ENCODE measurements around the gene MRGPRG. TPM values are rescaled to one million over a fixed set of nuclear protein-coding genes. Genes with fewer than 3 reads are reported as not detected.

Gene MRGPRG
- polyA plus RNA-seq, 1 donor (not counting 4 experiments of a cell fraction or from before 2014, with no cell fraction given): not detected

- H2AFZ ChIP-seq (ENCODE audit: control insufficient read depth, low read length): no peak overlapping the region
- H3K4me1 ChIP-seq (ENCODE audit: control insufficient read depth, extremely low read depth, insufficient read depth, low read length): no peaks in the 10 kb centered on the region
- TF ChIP-seq, protein P1, sequence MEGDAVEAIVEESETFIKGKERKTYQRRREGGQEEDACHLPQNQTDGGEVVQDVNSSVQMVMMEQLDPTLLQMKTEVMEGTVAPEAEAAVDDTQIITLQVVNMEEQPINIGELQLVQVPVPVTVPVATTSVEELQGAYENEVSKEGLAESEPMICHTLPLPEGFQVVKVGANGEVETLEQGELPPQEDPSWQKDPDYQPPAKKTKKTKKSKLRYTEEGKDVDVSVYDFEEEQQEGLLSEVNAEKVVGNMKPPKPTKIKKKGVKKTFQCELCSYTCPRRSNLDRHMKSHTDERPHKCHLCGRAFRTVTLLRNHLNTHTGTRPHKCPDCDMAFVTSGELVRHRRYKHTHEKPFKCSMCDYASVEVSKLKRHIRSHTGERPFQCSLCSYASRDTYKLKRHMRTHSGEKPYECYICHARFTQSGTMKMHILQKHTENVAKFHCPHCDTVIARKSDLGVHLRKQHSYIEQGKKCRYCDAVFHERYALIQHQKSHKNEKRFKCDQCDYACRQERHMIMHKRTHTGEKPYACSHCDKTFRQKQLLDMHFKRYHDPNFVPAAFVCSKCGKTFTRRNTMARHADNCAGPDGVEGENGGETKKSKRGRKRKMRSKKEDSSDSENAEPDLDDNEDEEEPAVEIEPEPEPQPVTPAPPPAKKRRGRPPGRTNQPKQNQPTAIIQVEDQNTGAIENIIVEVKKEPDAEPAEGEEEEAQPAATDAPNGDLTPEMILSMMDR (optimal IDR thresholded peaks at IDR 0.05 in 1 of 3, IDR thresholded peaks at IDR 0.05 in 1 of 3, conservative IDR thresholded peaks at IDR 0.05 in 1 of 3; ENCODE audit: extremely low read depth in 1 of 3, insufficient read depth in 2 of 3, low read length in 3 of 3): no peak
- no peak for TF ChIP-seq EZH2 (IDR thresholded peaks at IDR 0.05; ENCODE audit: low read length)
- no peaks in the 10 kb centered on the region for H3K9me3 ChIP-seq (ENCODE audit: control insufficient read depth, low read depth, low read length)
- no peak overlapping the region for H3K9ac ChIP-seq (ENCODE audit: control insufficient read depth, extremely low read depth, insufficient read depth, low read length)
- dilution Hi-C loops (cut with MboI; ENCODE audit: extremely low pct_ligation_motif_present, low sequenced_read_pairs): no loop called here
- H3K27me3 ChIP-seq (ENCODE audit: control insufficient read depth, extremely low read depth, insufficient read depth, low read length): peaks cover 46% of the 10 kb centered on the region
- H4K20me1 ChIP-seq (ENCODE audit: control insufficient read depth, extremely low read depth, insufficient read depth, low read length): no peaks in the 10 kb centered on the region
- no peaks in the 10 kb centered on the region for H3K36me3 ChIP-seq (ENCODE audit: control insufficient read depth in 2 of 2, extremely low read depth in 1 of 2, insufficient read depth in 2 of 2, low read length in 2 of 2)
- DNase-seq (ENCODE audit: low read depth, low spot score) (no peak), FAIRE-seq (no peak)
- no peaks in the 10 kb centered on the region for H3K79me2 ChIP-seq (ENCODE audit: control insufficient read depth, insufficient read depth, low read length)
- H3K9me1 ChIP-seq (ENCODE audit: control insufficient read depth, extremely low read depth, insufficient read depth, low read length): no peaks in the 10 kb centered on the region
- H3K4me3 ChIP-seq (ENCODE audit: control insufficient read depth in 2 of 3, extremely low read depth in 1 of 3, insufficient read depth in 2 of 3, low read depth in 1 of 3, low read length in 3 of 3): no peak overlapping the region
- no peak overlapping the region for H3K27ac ChIP-seq (ENCODE audit: control insufficient read depth, insufficient read depth, low read length)
- H3K4me2 ChIP-seq (ENCODE audit: control insufficient read depth, extremely low read depth, insufficient read depth, low read depth, low read length): no peak overlapping the region
Measured at GRCh38 chr11:3206922-3207204, 11.8 kb downstream of the MRGPRG start.

GRCh38 chr11:3206156-3206921 lies 12.3 kb downstream of the MRGPRG start:
- no peak for TF ChIP-seq EZH2 (IDR thresholded peaks at IDR 0.05; ENCODE audit: low read length)
- TF ChIP-seq, protein P1 (optimal IDR thresholded peaks at IDR 0.05 in 1 of 3, IDR thresholded peaks at IDR 0.05 in 1 of 3, conservative IDR thresholded peaks at IDR 0.05 in 1 of 3; ENCODE audit: extremely low read depth in 1 of 3, insufficient read depth in 2 of 3, low read length in 3 of 3): no peak
- H2AFZ ChIP-seq (ENCODE audit: control insufficient read depth, low read length): no peak overlapping the region
- H3K27ac ChIP-seq (ENCODE audit: control insufficient read depth, insufficient read depth, low read length): no peak overlapping the region
- no peaks in the 10 kb centered on the region for H3K9me3 ChIP-seq (ENCODE audit: control insufficient read depth, low read depth, low read length)
- H3K9me1 ChIP-seq (ENCODE audit: control insufficient read depth, extremely low read depth, insufficient read depth, low read length): no peaks in the 10 kb centered on the region
- no peak for DNase-seq (ENCODE audit: low read depth, low spot score)
- H3K4me2 ChIP-seq (ENCODE audit: control insufficient read depth, extremely low read depth, insufficient read depth, low read depth, low read length): no peak overlapping the region
- no peaks in the 10 kb centered on the region for H3K79me2 ChIP-seq (ENCODE audit: control insufficient read depth, insufficient read depth, low read length)
- dilution Hi-C loops (cut with MboI; ENCODE audit: extremely low pct_ligation_motif_present, low sequenced_read_pairs): no loop called here
- peaks cover 51% of the 10 kb centered on the region for H3K27me3 ChIP-seq (ENCODE audit: control insufficient read depth, extremely low read depth, insufficient read depth, low read length)
- H4K20me1 ChIP-seq (ENCODE audit: control insufficient read depth, extremely low read depth, insufficient read depth, low read length): no peaks in the 10 kb centered on the region
- H3K9ac ChIP-seq (ENCODE audit: control insufficient read depth, extremely low read depth, insufficient read depth, low read length): no peak overlapping the region
- no peak overlapping the region for H3K4me3 ChIP-seq (ENCODE audit: control insufficient read depth in 2 of 3, extremely low read depth in 1 of 3, insufficient read depth in 2 of 3, low read depth in 1 of 3, low read length in 3 of 3)
- no peaks in the 10 kb centered on the region for H3K36me3 ChIP-seq (ENCODE audit: control insufficient read depth in 2 of 2, extremely low read depth in 1 of 2, insufficient read depth in 2 of 2, low read length in 2 of 2)
- no peak for FAIRE-seq
- H3K4me1 ChIP-seq (ENCODE audit: control insufficient read depth, extremely low read depth, insufficient read depth, low read length): no peaks in the 10 kb centered on the region

Measured in keratinocyte (primary cell).